MM.1S (cell line): ENCODE results near the gene ADRB2.

Experiments used
- DNase-seq: peaks from one replicate; pipeline ENCODE4 v3.0.0-alpha.2; 2015
- H2AFZ ChIP-seq: fragments of 300-600 bp; sonication (generic); 2 replicates; pipeline ENCODE4 v1.6.0; 2016; ENCODE audit warnings: antibody characterized with exemption, low read length
- H3F3A ChIP-seq: fragments of 300-600 bp; sonication (generic); 2 replicates; pipeline ENCODE4 v1.6.1; 2016; ENCODE audit warnings: mild to moderate bottlenecking, antibody characterized with exemption, low read length, moderate library complexity, mixed read lengths; ENCODE audit not compliant: insufficient read depth
- H3K27ac ChIP-seq: fragments of 300-600 bp; sonication (generic); 2 replicates; pipeline ENCODE4 v1.5.1; 2016; ENCODE audit warnings: mild to moderate bottlenecking, low read length
- H3K27me3 ChIP-seq: fragments of 300-600 bp; sonication (generic); replicated peaks from 2 replicates; pipeline ENCODE4 v1.6.0; 2016; ENCODE audit warnings: low read length; ENCODE audit not compliant: insufficient read depth
- H3K36me3 ChIP-seq: fragments of 300-600 bp; sonication (generic); replicated peaks from 2 replicates; pipeline ENCODE4 v1.6.1; 2016; ENCODE audit warnings: mild to moderate bottlenecking, low read length, mixed read lengths; ENCODE audit not compliant: insufficient read depth
- H3K4me1 ChIP-seq: fragments of 300-600 bp; sonication (generic); 2 replicates; pipeline ENCODE4 v1.6.1; 2016; ENCODE audit warnings: low read length, mixed read lengths
- H3K4me2 ChIP-seq: fragments of 300-600 bp; sonication (generic); 2 replicates; pipeline ENCODE4 v1.6.0; 2016; ENCODE audit warnings: low read depth, low read length
- H3K4me3 ChIP-seq: fragments of 300-600 bp; sonication (generic); 2 replicates; pipeline ENCODE4 v1.5.1; 2016; ENCODE audit warnings: low read length, mixed read lengths
- H3K79me2 ChIP-seq: fragments of 300-600 bp; sonication (generic); 2 replicates; pipeline ENCODE4 v1.6.1; 2016; ENCODE audit warnings: mixed run types, low read length, mixed read lengths
- H3K9ac ChIP-seq: fragments of 300-600 bp; sonication (generic); 2 replicates; pipeline ENCODE4 v1.6.1; 2016; ENCODE audit warnings: low read length, mixed read lengths
- H3K9me2 ChIP-seq: fragments of 300-600 bp; sonication (generic); replicated peaks from 2 replicates; pipeline ENCODE4 v1.6.1; 2016; ENCODE audit warnings: mild to moderate bottlenecking, low read length, mixed read lengths; ENCODE audit not compliant: insufficient read depth
- H3K9me3 ChIP-seq: fragments of 300-600 bp; sonication (generic); replicated peaks from 2 replicates; pipeline ENCODE4 v1.6.1; 2016; ENCODE audit warnings: mild to moderate bottlenecking, low read length, mixed read lengths; ENCODE audit not compliant: insufficient read depth
- H4K20me1 ChIP-seq: fragments of 300-600 bp; sonication (generic); 2 replicates; pipeline ENCODE4 v1.6.1; 2016; ENCODE audit warnings: mild to moderate bottlenecking, low read length, moderate library complexity, mixed read lengths; ENCODE audit not compliant: insufficient read depth
- CTCF ChIP-seq: fragments of 300-600 bp; sonication (generic); IDR thresholded peaks from 2 replicates; pipeline ENCODE4 v1.5.1; 2016; ENCODE audit warnings: antibody characterized with exemption, low read length, mixed read lengths
- EZH2 ChIP-seq: fragments of 300-600 bp; sonication (generic); optimal IDR thresholded peaks from 2 replicates; pipeline ENCODE3; 2017; ENCODE audit warnings: low read depth, mild to moderate bottlenecking, antibody characterized with exemption, low read length, mixed read lengths
- EZH2phosphoT487 ChIP-seq: fragments of 300-600 bp; sonication (generic); IDR thresholded peaks from 2 replicates; pipeline ENCODE4 v1.6.1; 2018; ENCODE audit warnings: antibody characterized with exemption, low read length

Gene ADRB2

GRCh38 chr5:148861696-148862095 lies 35.3 kb downstream of the ADRB2 start:
- Histone ChIP-seq H2AFZ (no peak overlapping the region), H3K27ac (no peak overlapping the region), H4K20me1 (no peaks in the 10 kb centered on the region), H3K27me3 (no peaks in the 10 kb centered on the region), H3K79me2 (no peaks in the 10 kb centered on the region), H3F3A (no peaks in the 10 kb centered on the region), H3K9me2 (no peaks in the 10 kb centered on the region), H3K4me2 (no peak overlapping the region), H3K36me3 (no peaks in the 10 kb centered on the region), H3K4me1 (no peaks in the 10 kb centered on the region), H3K9ac (no peak overlapping the region), H3K4me3 (no peak overlapping the region), H3K9me3 (no peaks in the 10 kb centered on the region)
- TF ChIP-seq EZH2 (no peak), CTCF (no peak), EZH2phosphoT487 (no peak)
- DNase-seq = no peak

- no peaks in the 10 kb centered on the region for H3K4me1 ChIP-seq
Measured at GRCh38 chr5:148864113-148864841, 37.9 kb downstream of the ADRB2 start.

DNA sequence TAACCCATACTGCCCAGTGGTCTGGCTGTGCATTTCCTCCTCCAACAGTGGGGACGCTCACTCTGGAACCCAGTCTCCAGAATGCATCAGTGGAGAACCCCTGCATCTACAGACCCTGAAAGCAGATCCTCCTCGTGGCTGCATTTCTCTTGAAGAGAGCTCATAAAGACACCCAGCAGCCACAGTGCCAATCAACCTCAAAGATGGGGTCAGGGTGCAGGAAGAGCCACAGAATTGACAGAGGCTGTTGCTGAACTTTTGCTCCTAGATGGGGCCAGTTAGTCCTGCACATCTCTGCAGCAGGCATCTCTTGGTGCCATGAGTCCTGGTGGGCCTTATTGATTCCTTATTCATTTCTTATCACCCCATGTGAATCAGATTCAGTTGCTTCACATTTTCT lies 39.6 kb downstream of the ADRB2 start:
- Histone ChIP-seq H3K9ac (no peak overlapping the region), H3K27me3 (no peaks in the 10 kb centered on the region), H3K36me3 (no peaks in the 10 kb centered on the region), H4K20me1 (no peaks in the 10 kb centered on the region), H3K4me1 (no peaks in the 10 kb centered on the region), H3K9me2 (no peaks in the 10 kb centered on the region), H3K27ac (no peak overlapping the region), H3K4me3 (no peak overlapping the region), H2AFZ (no peak overlapping the region), H3K79me2 (no peaks in the 10 kb centered on the region), H3K9me3 (no peaks in the 10 kb centered on the region), H3K4me2 (no peak overlapping the region), H3F3A (no peaks in the 10 kb centered on the region)
- TF ChIP-seq EZH2 = no peak
- no peak for TF ChIP-seq EZH2phosphoT487
- TF ChIP-seq CTCF = no peak
- no peak for DNase-seq

More at GRCh38 chr5:148864113-148864841, 37.9 kb downstream of the ADRB2 start:
- Histone ChIP-seq H3K4me2 (no peak overlapping the region), H3K4me3 (no peak overlapping the region), H3K9me2 (no peaks in the 10 kb centered on the region), H3K79me2 (no peaks in the 10 kb centered on the region), H3K9me3 (no peaks in the 10 kb centered on the region), H4K20me1 (no peaks in the 10 kb centered on the region), H3K27me3 (no peaks in the 10 kb centered on the region), H3K27ac (no peak overlapping the region), H3K9ac (no peak overlapping the region), H3F3A (no peaks in the 10 kb centered on the region), H3K36me3 (no peaks in the 10 kb centered on the region), H2AFZ (no peak overlapping the region)
- TF ChIP-seq EZH2phosphoT487 (no peak), CTCF (no peak), EZH2 (no peak)
- no peak for DNase-seq
